Measurements from ENCODE around the gene WDR27.

GRCh38 chr6:169407325-169407724 lies 294.5 kb downstream of the WDR27 start:
- no peak for TF ChIP-seq POLR2A (IDR thresholded peaks at IDR 0.05)
- no peak for TF ChIP-seq POLR2AphosphoS5 (IDR thresholded peaks at IDR 0.05)

Data from sigmoid colon (tissue), 4 donors.